Neural cell (in vitro differentiated cells): Measurements from ENCODE around the gene AFAP1L1. TPM values are rescaled to one million over a fixed set of nuclear protein-coding genes. Genes with fewer than 3 reads are reported as not detected.

Experiments
- H2AFZ ChIP-seq: fragments of 200-600, 300-800 bp; sonication (generic), shearing (Covaris generic); 2 replicates; pipeline ENCODE4 v1.6.0; 2014; ENCODE audit warnings: low read depth, mild to moderate bottlenecking, antibody characterized with exemption, low read length, moderate library complexity
- H3F3A ChIP-seq: fragments of 200-600 bp; shearing (Covaris generic); 2 replicates; pipeline ENCODE4 v1.6.1; 2016; ENCODE audit warnings: mild to moderate bottlenecking, moderate library complexity, mixed read lengths, antibody characterized with exemption, low read length; ENCODE audit not compliant: insufficient read depth, poor library complexity, severe bottlenecking
- H3K27ac ChIP-seq: fragments of 200-600, 300-800 bp; sonication (generic), shearing (Covaris generic); 2 replicates; pipeline ENCODE4 v1.5.1; 2014; ENCODE audit warnings: mild to moderate bottlenecking, low read length, moderate library complexity
- H3K27me3 ChIP-seq: fragments of 300-800, 200-600 bp; sonication (generic), shearing (Covaris generic); 2 replicates; pipeline ENCODE4 v1.6.0; 2014; ENCODE audit warnings: mild to moderate bottlenecking, low read depth, low read length, moderate library complexity; ENCODE audit not compliant: insufficient read depth
- H3K36me3 ChIP-seq: fragments of 300-800, 200-600 bp; sonication (generic), shearing (Covaris generic); 2 replicates; pipeline ENCODE4 v1.5.1; 2014; ENCODE audit warnings: mild to moderate bottlenecking, antibody characterized with exemption, low read length, moderate library complexity; ENCODE audit not compliant: insufficient read depth
- H3K4me2 ChIP-seq: fragments of 300-800, 200-600 bp; sonication (generic), shearing (Covaris generic); 2 replicates; pipeline ENCODE4 v1.6.0; 2014; ENCODE audit warnings: mild to moderate bottlenecking, low read length
- H3K4me3 ChIP-seq: fragments of 300-800, 200-600 bp; sonication (generic), shearing (Covaris generic); 2 replicates; pipeline ENCODE4 v1.5.1; 2014; ENCODE audit warnings: mild to moderate bottlenecking, low read length, moderate library complexity
- H3K79me2 ChIP-seq: fragments of 200-600 bp; shearing (Covaris generic); replicated peaks from 2 replicates; pipeline ENCODE4 v1.6.0; 2014; ENCODE audit warnings: mild to moderate bottlenecking, low read length, moderate library complexity; ENCODE audit not compliant: insufficient read depth
- H3K9ac ChIP-seq: fragments of 300-800, 200-600 bp; sonication (generic), shearing (Covaris generic); 2 replicates; pipeline ENCODE4 v1.6.1; 2016; ENCODE audit warnings: mild to moderate bottlenecking, low read length, mixed read lengths
- H3K9me2 ChIP-seq: fragments of 200-600 bp; shearing (Covaris generic); 2 replicates; pipeline ENCODE4 v1.6.1; 2016; ENCODE audit warnings: mild to moderate bottlenecking, low read length, mixed read lengths; ENCODE audit not compliant: insufficient read depth
- H3K9me3 ChIP-seq: fragments of 200-600, 300-800 bp; sonication (generic), shearing (Covaris generic); 2 replicates; pipeline ENCODE4 v1.6.1; 2016; ENCODE audit warnings: mild to moderate bottlenecking, mixed run types, low read length, moderate library complexity, mixed read lengths
- H4K20me1 ChIP-seq: fragments of 200-600 bp; shearing (Covaris generic); 2 replicates; pipeline ENCODE4 v1.6.1; 2016; ENCODE audit warnings: mild to moderate bottlenecking, mixed run types; ENCODE audit not compliant: insufficient read depth
- EP300 ChIP-seq: fragments of 450-650 bp; conservative IDR thresholded peaks from 2 replicates; pipeline ENCODE4 v1.6.1; 2014; ENCODE audit warnings: antibody characterized with exemption, mild to moderate bottlenecking, moderate library complexity; ENCODE audit not compliant: poor library complexity, severe bottlenecking
- EZH2 ChIP-seq: fragments of 200-600, 300-800 bp; shearing (Covaris generic), sonication (generic); IDR thresholded peaks from 2 replicates; pipeline ENCODE4 v1.6.1; 2014; ENCODE audit warnings: antibody characterized with exemption, low read length, borderline replicate concordance, mild to moderate bottlenecking; ENCODE audit not compliant: insufficient read depth, poor library complexity, severe bottlenecking
- MXI1 ChIP-seq: fragments of 450-650 bp; conservative IDR thresholded peaks from 2 replicates; pipeline ENCODE4 v1.6.1; 2014; ENCODE audit warnings: antibody characterized with exemption, mild to moderate bottlenecking; ENCODE audit not compliant: poor library complexity, severe bottlenecking
- POLR2AphosphoS5 ChIP-seq: IDR thresholded peaks from 2 replicates; pipeline ENCODE4 v1.6.1; 2012
- RAD21 ChIP-seq: fragments of 450-650 bp; conservative IDR thresholded peaks from 2 replicates; pipeline ENCODE4 v1.6.1; 2014; ENCODE audit warnings: antibody characterized with exemption, mild to moderate bottlenecking, moderate library complexity
- SMC3 ChIP-seq: fragments of 450-650 bp; conservative IDR thresholded peaks from 2 replicates; pipeline ENCODE4 v1.6.1; 2014; ENCODE audit warnings: antibody characterized with exemption, mild to moderate bottlenecking, moderate library complexity; ENCODE audit not compliant: poor library complexity
- TAF1 ChIP-seq: IDR thresholded peaks from 2 replicates; pipeline ENCODE4 v1.6.1; 2012; ENCODE audit warnings: low read depth
- polyA plus RNA-seq: library from polyadenylated mRNA; depleted of rRNA; stranded (reverse); fragments of >200 nt; gene quantifications from 2 replicates; pipeline ENCODE4 v1.2.3, GENCODE V29; 2014
- TF ChIP-seq, protein P1 (sequence below): fragments of 450-650 bp; IDR thresholded peaks from 2 replicates; pipeline ENCODE4 v1.5.1; 2014; ENCODE audit warnings: antibody characterized with exemption, mild to moderate bottlenecking, moderate library complexity; ENCODE audit not compliant: poor library complexity, severe bottlenecking
- TF ChIP-seq, protein P2 (sequence below): IDR thresholded peaks from 2 replicates; pipeline ENCODE4 v1.6.1; 2012; ENCODE audit warnings: borderline replicate concordance

AFAP1L1 gene
- polyA plus RNA-seq, 1 donor from 2014 or later = not detected

DNA sequence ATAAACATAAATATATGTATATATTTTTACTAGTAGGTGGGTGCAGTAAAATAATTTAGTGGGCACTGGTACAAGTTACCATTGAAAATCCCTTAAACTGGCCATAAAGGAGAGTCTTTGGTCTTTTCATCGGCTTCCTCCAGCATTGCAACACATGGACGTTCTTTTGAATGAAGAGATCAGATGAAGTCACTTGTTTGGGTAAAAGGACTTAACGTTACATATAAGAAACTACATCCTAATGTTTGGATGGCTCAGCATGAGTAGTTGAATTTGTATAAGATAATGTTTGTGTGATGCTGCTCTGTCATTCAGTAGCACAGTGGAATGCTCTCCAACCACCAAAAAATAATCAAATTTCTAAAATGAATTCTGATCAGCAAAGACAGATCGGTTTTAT, 31.6 kb downstream of the AFAP1L1 start:
- Histone ChIP-seq H3K4me3 (no peak overlapping the region), H3K9me3 (no peaks in the 10 kb centered on the region), H3K4me2 (no peak overlapping the region), H4K20me1 (no peaks in the 10 kb centered on the region), H3K79me2 (no peaks in the 10 kb centered on the region), H3K36me3 (no peaks in the 10 kb centered on the region), H3K9ac (no peak overlapping the region), H3K27me3 (no peaks in the 10 kb centered on the region), H2AFZ (no peak overlapping the region), H3F3A (no peaks in the 10 kb centered on the region), H3K9me2 (no peaks in the 10 kb centered on the region), H3K27ac (no peak overlapping the region)
- no peak for TF ChIP-seq POLR2AphosphoS5
- TF ChIP-seq, protein P1, sequence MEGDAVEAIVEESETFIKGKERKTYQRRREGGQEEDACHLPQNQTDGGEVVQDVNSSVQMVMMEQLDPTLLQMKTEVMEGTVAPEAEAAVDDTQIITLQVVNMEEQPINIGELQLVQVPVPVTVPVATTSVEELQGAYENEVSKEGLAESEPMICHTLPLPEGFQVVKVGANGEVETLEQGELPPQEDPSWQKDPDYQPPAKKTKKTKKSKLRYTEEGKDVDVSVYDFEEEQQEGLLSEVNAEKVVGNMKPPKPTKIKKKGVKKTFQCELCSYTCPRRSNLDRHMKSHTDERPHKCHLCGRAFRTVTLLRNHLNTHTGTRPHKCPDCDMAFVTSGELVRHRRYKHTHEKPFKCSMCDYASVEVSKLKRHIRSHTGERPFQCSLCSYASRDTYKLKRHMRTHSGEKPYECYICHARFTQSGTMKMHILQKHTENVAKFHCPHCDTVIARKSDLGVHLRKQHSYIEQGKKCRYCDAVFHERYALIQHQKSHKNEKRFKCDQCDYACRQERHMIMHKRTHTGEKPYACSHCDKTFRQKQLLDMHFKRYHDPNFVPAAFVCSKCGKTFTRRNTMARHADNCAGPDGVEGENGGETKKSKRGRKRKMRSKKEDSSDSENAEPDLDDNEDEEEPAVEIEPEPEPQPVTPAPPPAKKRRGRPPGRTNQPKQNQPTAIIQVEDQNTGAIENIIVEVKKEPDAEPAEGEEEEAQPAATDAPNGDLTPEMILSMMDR = no peak
- TF ChIP-seq EZH2 = no peak
- no peak for TF ChIP-seq MXI1
- TF ChIP-seq SMC3 = no peak
- TF ChIP-seq RAD21 = no peak
- TF ChIP-seq, protein P2, sequence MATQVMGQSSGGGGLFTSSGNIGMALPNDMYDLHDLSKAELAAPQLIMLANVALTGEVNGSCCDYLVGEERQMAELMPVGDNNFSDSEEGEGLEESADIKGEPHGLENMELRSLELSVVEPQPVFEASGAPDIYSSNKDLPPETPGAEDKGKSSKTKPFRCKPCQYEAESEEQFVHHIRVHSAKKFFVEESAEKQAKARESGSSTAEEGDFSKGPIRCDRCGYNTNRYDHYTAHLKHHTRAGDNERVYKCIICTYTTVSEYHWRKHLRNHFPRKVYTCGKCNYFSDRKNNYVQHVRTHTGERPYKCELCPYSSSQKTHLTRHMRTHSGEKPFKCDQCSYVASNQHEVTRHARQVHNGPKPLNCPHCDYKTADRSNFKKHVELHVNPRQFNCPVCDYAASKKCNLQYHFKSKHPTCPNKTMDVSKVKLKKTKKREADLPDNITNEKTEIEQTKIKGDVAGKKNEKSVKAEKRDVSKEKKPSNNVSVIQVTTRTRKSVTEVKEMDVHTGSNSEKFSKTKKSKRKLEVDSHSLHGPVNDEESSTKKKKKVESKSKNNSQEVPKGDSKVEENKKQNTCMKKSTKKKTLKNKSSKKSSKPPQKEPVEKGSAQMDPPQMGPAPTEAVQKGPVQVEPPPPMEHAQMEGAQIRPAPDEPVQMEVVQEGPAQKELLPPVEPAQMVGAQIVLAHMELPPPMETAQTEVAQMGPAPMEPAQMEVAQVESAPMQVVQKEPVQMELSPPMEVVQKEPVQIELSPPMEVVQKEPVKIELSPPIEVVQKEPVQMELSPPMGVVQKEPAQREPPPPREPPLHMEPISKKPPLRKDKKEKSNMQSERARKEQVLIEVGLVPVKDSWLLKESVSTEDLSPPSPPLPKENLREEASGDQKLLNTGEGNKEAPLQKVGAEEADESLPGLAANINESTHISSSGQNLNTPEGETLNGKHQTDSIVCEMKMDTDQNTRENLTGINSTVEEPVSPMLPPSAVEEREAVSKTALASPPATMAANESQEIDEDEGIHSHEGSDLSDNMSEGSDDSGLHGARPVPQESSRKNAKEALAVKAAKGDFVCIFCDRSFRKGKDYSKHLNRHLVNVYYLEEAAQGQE = no peak
- TF ChIP-seq EP300 = no peak
- no peak for TF ChIP-seq TAF1

DNA sequence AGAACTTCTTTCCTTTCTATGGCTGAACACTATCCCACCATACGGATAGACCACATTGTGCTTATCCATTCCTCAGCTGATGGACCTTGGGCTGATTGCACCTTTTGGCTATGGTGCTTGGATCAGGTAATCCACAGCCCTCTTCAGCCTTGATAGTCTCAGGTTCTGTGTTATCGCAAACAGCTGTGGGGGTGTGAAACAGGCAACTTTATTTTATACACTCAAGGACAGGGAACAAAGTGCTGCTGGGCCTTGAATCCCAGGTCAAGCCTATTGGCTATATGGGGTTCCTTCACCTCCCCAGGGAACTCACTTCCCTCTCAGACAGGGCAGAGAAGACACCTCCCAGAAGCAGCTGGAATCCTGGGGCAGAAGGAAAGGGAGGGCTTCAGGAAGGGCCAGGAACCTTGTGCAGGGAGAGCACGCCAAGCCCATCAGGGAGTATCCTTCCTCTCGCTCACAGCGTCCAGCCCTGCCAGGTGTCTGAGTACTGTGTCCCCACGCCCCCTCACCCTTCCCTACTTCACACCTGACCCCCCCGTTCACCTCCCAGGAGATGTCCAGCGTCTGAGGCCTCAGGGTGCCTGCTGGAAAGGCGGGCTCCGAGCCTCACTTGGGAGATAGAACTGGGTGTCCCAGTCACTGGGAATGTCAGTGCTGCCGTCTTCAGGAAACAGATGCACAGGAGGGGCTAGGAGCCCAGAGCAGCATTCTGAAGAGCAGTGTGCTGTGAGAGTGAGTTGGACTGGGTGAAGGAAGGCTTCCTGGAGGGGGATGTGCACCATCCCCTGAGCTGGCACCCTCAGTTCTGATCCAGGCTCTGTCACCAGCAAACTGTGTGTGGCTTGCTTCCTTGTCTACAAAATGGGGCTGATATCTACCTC, 32.8 kb downstream of the AFAP1L1 start:
- H2AFZ ChIP-seq = no peak overlapping the region
- H3K4me2 ChIP-seq = no peak overlapping the region
- H3K27ac ChIP-seq = no peak overlapping the region
- H3K27me3 ChIP-seq = no peaks in the 10 kb centered on the region
- no peaks in the 10 kb centered on the region for H3F3A ChIP-seq
- H3K36me3 ChIP-seq = no peaks in the 10 kb centered on the region
- H3K4me3 ChIP-seq = no peak overlapping the region
- H4K20me1 ChIP-seq = no peaks in the 10 kb centered on the region
- no peaks in the 10 kb centered on the region for H3K79me2 ChIP-seq
- TF ChIP-seq RAD21 (no peak), MXI1 (no peak), TAF1 (no peak), SMC3 (no peak), POLR2AphosphoS5 (no peak), EZH2 (no peak), EP300 (no peak)
- TF ChIP-seq, protein P2 = no peak
- TF ChIP-seq, protein P1 = no peak
- H3K9me2 ChIP-seq = no peaks in the 10 kb centered on the region
- no peak overlapping the region for H3K9ac ChIP-seq
- no peaks in the 10 kb centered on the region for H3K9me3 ChIP-seq
